Mesenchymal stem cell (in vitro differentiated cells and primary cell): Measurements from ENCODE around the gene PRKG1.

Source experiments
- DNase-seq: peaks from one replicate; pipeline ENCODE4 v3.0.0-alpha.2; 2013
- H2AFZ ChIP-seq: one replicate; pipeline ENCODE4 v1.6.1; 2013; ENCODE audit warnings: low read depth, mild to moderate bottlenecking, control low read depth, inconsistent platforms, low read length, moderate library complexity
- H2AK5ac ChIP-seq: 2 replicates; pipeline ENCODE4 v1.6.1; 2013; ENCODE audit warnings: low read length, moderate library complexity, mild to moderate bottlenecking, inconsistent platforms; ENCODE audit not compliant: severe bottlenecking
- H2BK120ac ChIP-seq: one replicate; pipeline ENCODE4 v1.6.1; 2013; ENCODE audit warnings: low read depth, mild to moderate bottlenecking, inconsistent platforms, low read length, moderate library complexity
- H2BK12ac ChIP-seq, 2 experiments: one replicate each; pipeline ENCODE4 v1.6.1; 2013; ENCODE audit warnings: inconsistent platforms in 2 of 2, low read length in 2 of 2, mild to moderate bottlenecking in 2 of 2, moderate library complexity in 2 of 2, control low read depth in 1 of 2
- H2BK15ac ChIP-seq: one replicate; pipeline ENCODE4 v1.6.1; 2013; ENCODE audit warnings: mild to moderate bottlenecking, low read depth, inconsistent platforms; ENCODE audit not compliant: poor library complexity, severe bottlenecking
- H2BK5ac ChIP-seq: 2 replicates; pipeline ENCODE4 v1.6.1; 2013; ENCODE audit warnings: low read depth, mild to moderate bottlenecking, low read length, control low read depth, inconsistent platforms; ENCODE audit not compliant: poor library complexity, severe bottlenecking
- H3K14ac ChIP-seq, 2 experiments: one replicate each; pipeline ENCODE4 v1.6.1; 2013; ENCODE audit warnings: inconsistent platforms in 2 of 2, low read length in 2 of 2, control low read depth in 1 of 2, mild to moderate bottlenecking in 1 of 2, moderate library complexity in 1 of 2
- H3K18ac ChIP-seq, 2 experiments: one replicate each; pipeline ENCODE4 v1.6.1; 2013; ENCODE audit warnings: inconsistent platforms in 2 of 2, low read length in 2 of 2, control low read depth in 1 of 2, low read depth in 1 of 2, mild to moderate bottlenecking in 1 of 2
- H3K23ac ChIP-seq, 2 experiments: one replicate each; pipeline ENCODE4 v1.6.1; 2013; ENCODE audit warnings: inconsistent platforms in 2 of 2, low read length in 2 of 2, mild to moderate bottlenecking in 2 of 2, moderate library complexity in 2 of 2, control low read depth in 1 of 2
- H3K27ac ChIP-seq: 2 replicates; pipeline ENCODE4 v1.5.1; 2013; ENCODE audit warnings: mild to moderate bottlenecking, moderate library complexity, low read length, control low read depth, inconsistent platforms; ENCODE audit not compliant: poor library complexity, severe bottlenecking
- H3K27me3 ChIP-seq, 2 experiments: 2 replicates each; pipeline versions ENCODE4 v1.6.1 to v1.7.0; 2013; ENCODE audit warnings: low read length in 2 of 2, mild to moderate bottlenecking in 2 of 2, moderate library complexity in 2 of 2, control low read depth in 1 of 2, inconsistent platforms in 1 of 2; ENCODE audit not compliant: control insufficient read depth in 1 of 2, insufficient read depth in 1 of 2
- H3K36me3 ChIP-seq, 2 experiments: 2 replicates each; pipeline versions ENCODE4 v1.6.1 to v1.7.0; 2013; ENCODE audit warnings: low read length in 2 of 2, control low read depth in 1 of 2, inconsistent platforms in 1 of 2, low read depth in 1 of 2, mild to moderate bottlenecking in 1 of 2; ENCODE audit not compliant: insufficient read depth in 2 of 2, control insufficient read depth in 1 of 2
- H3K4ac ChIP-seq, 2 experiments: one replicate each; pipeline ENCODE4 v1.6.1; 2013; ENCODE audit warnings: inconsistent platforms in 2 of 2, low read length in 2 of 2, mild to moderate bottlenecking in 2 of 2, moderate library complexity in 2 of 2, control low read depth in 1 of 2, low read depth in 1 of 2
- H3K4me1 ChIP-seq: 2 replicates; pipeline ENCODE4 v1.6.1; 2013; ENCODE audit warnings: low read depth, low read length, control low read depth; ENCODE audit not compliant: control insufficient read depth, insufficient read depth
- H3K4me2 ChIP-seq: 2 replicates; pipeline ENCODE4 v1.6.1; 2013; ENCODE audit warnings: low read length, mild to moderate bottlenecking, inconsistent platforms; ENCODE audit not compliant: poor library complexity, severe bottlenecking
- H3K4me3 ChIP-seq, 2 experiments: 2 replicates each; pipeline versions ENCODE4 v1.5.1 to v1.7.0; 2013; ENCODE audit warnings: low read length in 2 of 2, mild to moderate bottlenecking in 2 of 2, control low read depth in 1 of 2, low read depth in 1 of 2; ENCODE audit not compliant: insufficient read depth in 1 of 2
- H3K79me1 ChIP-seq: replicated peaks from 2 replicates; pipeline ENCODE4 v1.6.1; 2013; ENCODE audit warnings: mild to moderate bottlenecking, control low read depth, low read length, inconsistent platforms; ENCODE audit not compliant: poor library complexity, severe bottlenecking
- H3K9ac ChIP-seq: 2 replicates; pipeline ENCODE4 v1.7.0; 2013; ENCODE audit warnings: mild to moderate bottlenecking, low read length, moderate library complexity
- H3K9me3 ChIP-seq: 2 replicates; pipeline ENCODE4 v1.7.0; 2013; ENCODE audit warnings: mild to moderate bottlenecking, low read length; ENCODE audit not compliant: control insufficient read depth
- H4K8ac ChIP-seq: one replicate; pipeline ENCODE4 v1.6.1; 2013; ENCODE audit warnings: inconsistent platforms, mild to moderate bottlenecking, low read length, moderate library complexity
- H4K91ac ChIP-seq: one replicate; pipeline ENCODE4 v1.6.1; 2013; ENCODE audit warnings: mild to moderate bottlenecking, low read length, inconsistent platforms
- WGBS: methylation state at CpG from one replicate; pipeline ENCODE4 v1.1.7; 2013; ENCODE audit warnings: mixed read lengths; 5-methylcytosine and 5-hydroxymethylcytosine counted together

Gene PRKG1

GRCh38 chr10:51479711-51480110 is 405.4 kb downstream of the PRKG1 start:
- no peak overlapping the region for H3K9ac ChIP-seq
- H2AFZ ChIP-seq = no peak overlapping the region

GRCh38 chr10:51485668-51486067 is 411.4 kb downstream of the PRKG1 start:
- WGBS = 80% methylated on average over 4 of the region's 5 CpGs
- H3K14ac ChIP-seq = no peak overlapping the region
- H3K36me3 ChIP-seq = no peaks in the 10 kb centered on the region
- H2AFZ ChIP-seq = no peak overlapping the region
- H3K4me3 ChIP-seq = no peak overlapping the region
- no peaks in the 10 kb centered on the region for H3K79me1 ChIP-seq
- H3K4me1 ChIP-seq = no peaks in the 10 kb centered on the region
- no peak overlapping the region for H3K4ac ChIP-seq
- DNase-seq = no peak
- no peaks in the 10 kb centered on the region for H3K9me3 ChIP-seq
- H3K18ac ChIP-seq = no peak overlapping the region
- no peak overlapping the region for H2BK5ac ChIP-seq
- H4K8ac ChIP-seq = no peak overlapping the region
- H2BK15ac ChIP-seq = no peak overlapping the region
- H4K91ac ChIP-seq = no peak overlapping the region
- H3K27me3 ChIP-seq = no peaks in the 10 kb centered on the region
- H3K9ac ChIP-seq = no peak overlapping the region
- no peak overlapping the region for H3K27ac ChIP-seq
- H2BK120ac ChIP-seq = no peak overlapping the region
- H3K23ac ChIP-seq = no peak overlapping the region
- H2AK5ac ChIP-seq = no peak overlapping the region
- no peak overlapping the region for H2BK12ac ChIP-seq
- H3K4me2 ChIP-seq = no peak overlapping the region

More at GRCh38 chr10:51479711-51480110, 405.4 kb downstream of the PRKG1 start:
- Histone ChIP-seq H4K8ac (no peak overlapping the region), H3K27me3 (no peaks in the 10 kb centered on the region), H2BK120ac (no peak overlapping the region), H3K4me2 (no peak overlapping the region), H3K4me1 (no peaks in the 10 kb centered on the region), H3K18ac (no peak overlapping the region), H2AK5ac (no peak overlapping the region), H3K36me3 (no peaks in the 10 kb centered on the region), H3K27ac (no peak overlapping the region), H2BK12ac (no peak overlapping the region), H4K91ac (no peak overlapping the region), H3K14ac (no peak overlapping the region), H3K4me3 (no peak overlapping the region), H2BK5ac (no peak overlapping the region), H3K23ac (no peak overlapping the region), H3K79me1 (no peaks in the 10 kb centered on the region), H3K9me3 (no peaks in the 10 kb centered on the region), H3K4ac (no peak overlapping the region), H2BK15ac (no peak overlapping the region)
- DNase-seq = no peak
- 94% methylated on average over 3 of the region's 3 CpGs for WGBS

- Histone ChIP-seq H3K9me3 (no peaks in the 10 kb centered on the region), H2BK120ac (no peak overlapping the region), H2AK5ac (no peak overlapping the region), H3K23ac (no peak overlapping the region), H3K79me1 (no peaks in the 10 kb centered on the region), H2BK12ac (no peak overlapping the region), H3K27me3 (no peaks in the 10 kb centered on the region), H3K4ac (no peak overlapping the region), H2BK15ac (no peak overlapping the region), H3K36me3 (no peaks in the 10 kb centered on the region), H4K8ac (no peak overlapping the region), H3K4me1 (no peaks in the 10 kb centered on the region), H3K18ac (no peak overlapping the region), H3K4me3 (no peak overlapping the region), H3K9ac (no peak overlapping the region), H3K4me2 (no peak overlapping the region), H2AFZ (no peak overlapping the region), H3K27ac (no peak overlapping the region), H4K91ac (no peak overlapping the region), H3K14ac (no peak overlapping the region), H2BK5ac (no peak overlapping the region)
- DNase-seq = no peak
- WGBS = 100% methylated on average over 1 of the region's 5 CpGs
Measured at GRCh38 chr10:51487576-51487975, 413.3 kb downstream of the PRKG1 start.

- Histone ChIP-seq H3K27me3 (no peaks in the 10 kb centered on the region), H2BK15ac (no peak overlapping the region), H4K8ac (no peak overlapping the region), H3K14ac (no peak overlapping the region), H3K4me2 (no peak overlapping the region), H2AFZ (no peak overlapping the region), H3K4me3 (no peak overlapping the region), H3K4ac (no peak overlapping the region), H3K9me3 (no peaks in the 10 kb centered on the region), H2BK120ac (no peak overlapping the region), H3K23ac (no peak overlapping the region), H3K9ac (no peak overlapping the region), H3K79me1 (no peaks in the 10 kb centered on the region), H3K27ac (no peak overlapping the region), H2BK12ac (no peak overlapping the region), H3K4me1 (no peaks in the 10 kb centered on the region), H4K91ac (no peak overlapping the region), H2BK5ac (no peak overlapping the region), H3K36me3 (no peaks in the 10 kb centered on the region), H3K18ac (no peak overlapping the region), H2AK5ac (no peak overlapping the region)
- DNase-seq = no peak
- 61% methylated on average over 3 of the region's 5 CpGs for WGBS
Measured at GRCh38 chr10:51488766-51489408, 414.6 kb downstream of the PRKG1 start.
